ENCODE data around the gene DNAH11.
"Not testable (repeated sequence)": the region's sequence is repeated elsewhere in the genome, so short reads cannot be mapped to it uniquely, and the experiment has no call there.

DNAH11 gene

GRCh38 chr7:21771906-21772610 is 229.2 kb downstream of the DNAH11 start:
- DNase-seq (ENCODE audit: low read depth in 2 of 2) = no peak

DNA sequence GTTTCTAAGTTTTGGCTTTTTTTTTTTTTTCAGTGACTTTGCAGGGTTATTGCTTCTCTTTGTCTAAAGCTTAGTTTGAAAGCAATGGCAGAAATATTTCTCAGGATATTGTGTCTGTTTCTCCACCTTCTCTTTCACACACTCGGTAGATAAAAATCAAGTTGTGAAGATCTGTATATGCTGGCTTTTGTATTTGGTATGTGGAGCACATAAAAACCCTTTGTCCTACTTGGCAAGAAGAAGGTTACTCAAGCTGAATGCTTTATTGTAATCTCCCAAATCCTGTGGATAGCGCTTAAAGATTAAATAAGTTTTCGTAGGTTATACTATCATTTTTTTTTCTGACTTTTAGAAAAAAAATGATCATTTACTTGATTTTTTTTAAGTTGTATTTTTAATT is 230.5 kb downstream of the DNAH11 start:
- DNase-seq (ENCODE audit: low read depth in 2 of 2) = no peak

- no peak for DNase-seq (ENCODE audit: low read depth in 2 of 2)
Measured at GRCh38 chr7:21777921-21778320, 235.1 kb downstream of the DNAH11 start.

DNA sequence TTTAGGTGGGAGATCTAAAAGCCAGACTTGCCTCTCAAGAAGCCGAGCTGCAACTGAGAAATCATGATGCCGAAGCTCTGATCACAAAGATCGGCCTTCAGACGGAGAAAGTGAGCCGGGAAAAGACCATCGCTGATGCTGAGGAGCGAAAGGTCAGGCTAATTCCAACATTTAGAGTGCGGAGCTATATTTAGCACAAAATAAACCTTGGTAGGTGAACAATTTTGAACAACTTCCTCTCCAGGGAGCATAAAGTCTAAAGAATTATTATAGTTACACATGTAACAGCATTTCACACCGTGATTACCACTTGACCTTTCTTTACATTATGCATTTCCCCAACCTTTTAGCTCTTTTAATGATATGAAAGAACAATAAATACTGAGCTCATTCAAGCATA is 236.1 kb downstream of the DNAH11 start:
- DNase-seq (ENCODE audit: low read depth in 2 of 2) = no peak

GRCh38 chr7:21782996-21783395 is 240.2 kb downstream of the DNAH11 start:
- DNase-seq (ENCODE audit: low read depth in 2 of 2) = no peak

- no peak for DNase-seq (ENCODE audit: low read depth in 2 of 2)
Measured at GRCh38 chr7:21784989-21785388, 242.2 kb downstream of the DNAH11 start.

DNA sequence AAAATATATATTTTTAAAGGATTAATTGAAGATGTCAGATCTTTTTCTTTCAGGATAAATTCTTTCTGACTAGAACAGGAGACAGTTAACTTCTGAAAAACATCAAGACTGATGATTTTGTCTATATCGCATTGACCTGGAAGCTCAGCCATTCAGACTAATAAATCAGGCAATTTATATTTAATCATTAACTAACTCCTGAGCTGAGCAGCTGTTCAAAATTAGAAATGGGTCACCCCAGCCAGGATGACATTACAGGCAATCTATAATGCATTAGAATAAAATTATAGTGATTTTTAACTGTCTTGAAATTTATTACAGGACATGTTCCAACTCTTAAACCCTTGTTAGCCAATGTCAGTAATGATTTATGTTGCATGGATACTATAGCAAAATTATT is 263.0 kb downstream of the DNAH11 start:
- no peak for DNase-seq (ENCODE audit: low read depth in 2 of 2)

DNA sequence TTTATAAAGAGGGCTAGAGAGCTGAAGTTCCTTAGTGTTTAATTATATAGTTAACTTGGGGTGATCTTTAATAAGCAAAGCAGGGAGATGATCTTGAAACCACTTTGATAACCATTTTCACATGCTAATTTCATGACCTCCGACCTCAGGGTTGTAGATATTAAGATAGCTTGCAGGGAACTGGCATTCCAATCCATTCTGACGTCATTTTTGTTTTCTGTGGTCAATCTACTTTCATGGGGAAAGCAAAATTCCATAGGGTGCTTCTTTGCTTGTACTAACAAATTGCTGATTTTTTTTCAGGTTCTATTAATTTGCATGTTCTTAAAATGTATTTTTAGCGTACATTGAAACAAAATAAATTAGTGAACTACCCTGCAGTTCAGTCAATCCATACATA is 263.5 kb downstream of the DNAH11 start:
- no peak for DNase-seq (ENCODE audit: low read depth in 2 of 2)

DNA sequence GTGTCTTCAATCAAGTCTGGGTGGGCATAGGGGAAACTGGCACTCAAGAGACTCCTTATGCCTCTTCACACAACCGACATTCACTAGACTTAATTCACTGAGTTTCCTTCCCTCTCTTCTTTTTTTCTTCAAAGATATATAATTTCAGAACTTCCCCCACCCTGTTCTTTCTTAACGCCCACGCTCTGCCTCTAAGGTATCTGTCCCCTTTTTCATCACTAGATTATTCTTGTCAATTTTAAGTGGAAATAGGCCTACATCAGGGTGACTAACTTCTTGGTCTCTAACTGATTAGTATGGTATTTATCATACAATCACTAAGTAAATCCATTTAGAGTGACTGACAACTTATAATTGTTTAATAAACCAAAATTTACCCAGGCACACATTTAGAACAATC is 276.2 kb downstream of the DNAH11 start:
- no peak for DNase-seq (ENCODE audit: low read depth in 2 of 2)

DNA sequence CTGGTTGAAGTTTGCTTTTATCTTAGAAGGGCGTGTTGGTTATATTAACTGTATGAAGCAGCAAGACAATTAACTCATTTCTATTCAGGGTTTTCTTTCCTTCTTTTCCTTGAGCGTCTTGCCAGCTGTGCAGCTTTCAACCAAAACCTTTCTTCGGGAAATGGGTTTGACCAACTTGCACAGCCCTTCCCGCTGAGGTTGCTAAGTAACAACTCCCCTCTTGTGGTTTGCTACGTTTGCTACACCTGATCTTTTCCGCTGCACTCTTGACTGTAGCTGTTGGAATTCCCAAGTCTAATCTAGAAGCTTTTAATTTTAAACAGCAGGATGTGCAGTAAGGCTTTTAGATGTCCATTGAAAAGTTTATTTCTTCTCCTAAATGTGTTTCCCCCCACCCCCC is 286.0 kb downstream of the DNAH11 start:
- DNase-seq (ENCODE audit: low read depth in 2 of 2) = no peak

GRCh38 chr7:21829731-21830130 is 286.9 kb downstream of the DNAH11 start:
- DNase-seq (ENCODE audit: low read depth in 2 of 2) = no peak

GRCh38 chr7:21844742-21845141 is 301.9 kb downstream of the DNAH11 start:
- no peak for DNase-seq (ENCODE audit: low read depth in 2 of 2)

GRCh38 chr7:21850531-21851285 is 307.9 kb downstream of the DNAH11 start:
- no peak for DNase-seq (ENCODE audit: low read depth in 2 of 2)

DNA sequence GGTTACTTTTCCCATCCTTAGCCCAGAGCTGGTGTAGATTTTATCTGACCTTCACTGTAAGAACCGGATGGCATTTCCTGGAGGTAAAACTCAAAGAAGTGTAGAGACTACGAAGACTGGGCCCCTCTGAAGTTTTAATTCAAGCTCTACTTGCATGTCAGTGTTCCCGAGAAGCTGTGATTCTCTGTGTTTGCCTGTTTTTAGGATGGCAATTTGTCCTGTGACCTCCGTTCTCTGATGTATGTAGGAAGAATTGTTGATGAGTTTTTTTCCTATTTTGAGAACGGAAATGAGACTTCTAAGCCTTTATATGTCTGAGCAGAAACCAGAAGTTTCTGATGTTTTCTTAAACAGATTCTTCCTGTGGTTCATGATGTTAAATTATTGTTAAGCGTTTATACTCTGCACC is 308.7 kb downstream of the DNAH11 start:
- no peak for DNase-seq (ENCODE audit: low read depth in 2 of 2)

DNA sequence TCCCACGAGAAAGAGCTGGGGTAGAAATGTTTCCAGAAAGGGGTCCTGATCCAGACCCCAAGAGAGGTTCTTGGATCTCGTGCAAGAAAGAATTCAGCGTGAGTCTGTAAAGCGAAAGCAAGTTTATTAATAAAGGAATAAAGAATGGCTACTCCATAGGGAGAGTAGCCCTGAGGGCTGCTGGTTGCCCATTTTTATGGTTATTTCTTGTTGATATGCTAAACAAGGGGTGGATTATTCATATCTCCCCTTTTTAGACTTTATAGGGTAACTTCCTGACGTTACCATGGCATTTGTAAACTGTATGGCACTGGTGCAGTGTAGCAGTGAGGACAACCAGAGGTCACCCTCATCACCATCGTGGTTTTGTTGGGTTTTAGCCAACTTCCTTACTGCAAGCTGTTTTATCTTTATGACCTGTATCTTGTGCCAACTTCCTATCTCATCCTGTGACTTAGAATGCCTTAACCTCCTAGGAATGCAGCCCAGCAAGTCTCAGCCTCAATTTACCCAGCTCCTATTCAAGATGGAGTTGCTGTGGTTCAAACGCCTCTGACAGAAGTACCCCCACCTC is 322.9 kb downstream of the DNAH11 start:
- not testable (repeated sequence) for DNase-seq (ENCODE audit: low read depth in 2 of 2)

- no peak for DNase-seq (ENCODE audit: low read depth in 2 of 2)
Measured at GRCh38 chr7:21866731-21867130, 323.9 kb downstream of the DNAH11 start.

DNA sequence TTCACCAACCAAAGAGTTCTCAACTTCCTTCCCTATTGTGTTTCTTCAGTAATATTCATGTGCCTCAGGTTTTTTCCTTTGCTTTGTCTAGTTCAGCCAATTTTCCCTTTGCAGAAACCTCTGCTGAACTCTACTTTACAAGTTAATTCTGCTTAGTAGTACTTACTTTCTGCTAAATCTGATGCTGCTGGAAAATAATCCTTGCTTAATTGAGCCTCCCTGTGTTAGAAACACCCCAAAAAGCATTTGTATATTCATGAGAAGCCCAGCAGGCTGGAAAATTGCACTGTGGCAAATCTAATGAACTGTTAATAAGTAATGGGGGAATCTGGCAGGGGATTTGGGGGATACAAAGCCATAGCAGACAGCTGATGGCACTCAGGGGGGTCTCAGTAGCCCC is 324.4 kb downstream of the DNAH11 start:
- no peak for DNase-seq (ENCODE audit: low read depth in 2 of 2)

DNA sequence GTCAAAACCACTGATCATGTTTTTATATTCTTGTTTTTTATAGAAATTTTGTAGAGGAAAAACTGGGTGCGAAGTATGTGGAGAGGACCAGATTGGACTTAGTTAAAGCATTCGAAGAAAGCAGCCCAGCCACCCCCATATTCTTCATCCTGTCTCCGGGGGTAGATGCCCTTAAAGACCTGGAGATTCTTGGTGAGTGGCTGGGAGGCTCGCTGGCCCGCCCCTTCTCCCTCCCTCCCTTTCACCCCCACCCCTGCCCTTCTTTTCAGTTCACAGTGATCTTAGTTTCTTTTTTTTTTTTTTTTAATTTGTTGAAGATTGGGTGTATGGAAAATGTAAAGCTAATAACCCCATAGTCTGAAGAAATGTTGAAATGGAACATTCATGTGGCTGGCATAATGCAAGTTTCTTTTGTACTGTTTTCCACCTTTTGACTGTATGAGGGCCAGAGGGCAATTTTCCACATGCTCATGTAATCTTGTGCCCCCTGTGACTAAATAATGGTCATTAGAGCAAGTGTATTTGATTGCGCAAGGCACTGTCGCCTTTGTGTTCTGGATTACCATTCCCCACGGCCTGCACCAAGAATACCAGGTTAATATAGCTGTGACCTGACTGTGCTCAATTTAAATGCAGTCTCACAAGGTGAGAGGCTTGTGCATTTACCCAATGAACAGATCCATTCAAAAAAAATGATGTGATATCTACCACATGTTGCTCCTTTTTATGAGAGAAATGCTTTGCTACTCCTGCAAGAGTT is 325.2 kb downstream of the DNAH11 start:
- no peak for DNase-seq (ENCODE audit: low read depth in 2 of 2)

DNA sequence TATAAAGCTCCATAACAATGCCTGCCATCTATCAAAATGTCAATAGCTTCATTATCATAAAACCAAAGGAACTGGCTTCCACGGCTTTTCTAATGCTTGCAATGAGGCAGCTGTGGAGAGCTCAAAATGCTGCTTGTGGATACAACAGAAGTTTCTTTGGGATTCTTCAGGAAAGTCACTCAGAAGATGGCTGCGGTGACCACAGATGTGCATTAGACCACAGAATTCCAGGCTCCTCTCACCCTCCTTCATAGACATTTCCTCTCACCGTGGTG is 325.7 kb downstream of the DNAH11 start:
- DNase-seq (ENCODE audit: low read depth in 2 of 2) = no peak

- no peak for DNase-seq (ENCODE audit: low read depth in 2 of 2)
Measured at GRCh38 chr7:21869785-21870402, 327.1 kb downstream of the DNAH11 start.

DNA sequence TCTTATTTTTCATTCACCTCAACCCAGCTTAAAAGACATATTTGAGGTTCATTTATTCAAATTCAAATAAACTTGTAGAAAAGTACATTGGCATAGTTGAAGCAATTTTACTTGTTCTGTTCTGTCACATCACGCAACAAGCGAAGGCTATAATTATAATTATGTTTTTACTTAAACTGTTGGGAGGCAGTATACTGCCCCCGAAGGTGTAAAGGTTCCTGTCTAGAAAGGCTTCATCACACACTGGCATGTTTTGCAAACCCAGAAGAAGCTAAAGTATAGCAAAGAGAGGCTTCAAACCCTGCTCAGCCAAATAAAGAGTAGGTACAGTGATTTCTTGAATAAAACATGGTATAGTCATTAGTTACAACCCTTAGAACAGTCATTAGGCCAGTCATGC is 340.2 kb downstream of the DNAH11 start:
- DNase-seq (ENCODE audit: low read depth in 2 of 2) = no peak

DNA sequence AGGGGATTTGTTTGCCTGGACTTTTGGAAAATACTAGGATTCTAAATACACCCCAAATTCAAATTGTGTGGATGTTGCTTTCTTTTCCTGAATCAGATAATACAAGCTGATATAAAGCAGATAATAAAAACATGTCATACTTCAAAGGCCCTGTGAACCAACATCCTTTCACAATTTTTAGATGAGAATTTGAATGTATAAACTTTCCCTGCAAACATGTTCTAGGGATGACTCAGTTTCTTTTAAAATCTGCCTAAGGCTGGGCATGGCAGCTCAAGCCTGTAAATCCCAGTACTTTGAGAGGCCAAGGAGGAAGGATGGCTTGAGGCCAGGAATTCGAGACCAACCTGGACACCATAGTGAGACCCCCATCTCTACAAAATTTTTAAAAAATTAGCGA is 340.7 kb downstream of the DNAH11 start:
- DNase-seq (ENCODE audit: low read depth in 2 of 2) = not testable (repeated sequence)
